Measurements from ENCODE around the gene RING1. TPM values are rescaled to one million over a fixed set of nuclear protein-coding genes. Genes with fewer than 3 reads are reported as not detected.

The RING1 gene
- total RNA-seq, 6 experiments from 2014 or later: 43.4 to 55.1 (median 52.1) TPM

- no peak for DNase-seq
Measured at GRCh38 chr6:33164176-33164575, 44.1 kb upstream of the RING1 start.

GRCh38 chr6:33164665-33165373 lies 43.5 kb upstream of the RING1 start:
- no peak for DNase-seq
- H3K27me3 Mint-ChIP-seq (ENCODE audit: insufficient read depth): peaks cover 33% of the 10 kb centered on the region
- no peaks in the 10 kb centered on the region for H3K9me3 Mint-ChIP-seq
- peaks cover 21% of the 10 kb centered on the region for H3K4me1 Mint-ChIP-seq (ENCODE audit: low read depth)
- no peak overlapping the region for H3K4me3 Mint-ChIP-seq
- no peaks in the 10 kb centered on the region for H3K36me3 Mint-ChIP-seq (ENCODE audit: low read depth)
- TF ChIP-seq CTCF (IDR thresholded peaks at IDR 0.05): no peak
- no peak overlapping the region for H3K27ac Mint-ChIP-seq

More at GRCh38 chr6:33164176-33164575, 44.1 kb upstream of the RING1 start:
- Mint-ChIP-seq H3K36me3 (ENCODE audit: low read depth) (no peaks in the 10 kb centered on the region), H3K4me3 (no peak overlapping the region), H3K27me3 (ENCODE audit: insufficient read depth) (peaks cover 30% of the 10 kb centered on the region), H3K27ac (no peak overlapping the region), H3K4me1 (ENCODE audit: low read depth) (peaks cover 21% of the 10 kb centered on the region), H3K9me3 (no peaks in the 10 kb centered on the region)
- no peak for TF ChIP-seq CTCF (IDR thresholded peaks at IDR 0.05)

- Mint-ChIP-seq H3K27me3 (ENCODE audit: insufficient read depth) (peaks cover 30% of the 10 kb centered on the region), H3K27ac (no peak overlapping the region), H3K4me3 (no peak overlapping the region), H3K36me3 (ENCODE audit: low read depth) (no peaks in the 10 kb centered on the region), H3K4me1 (ENCODE audit: low read depth) (peaks cover 16% of the 10 kb centered on the region), H3K9me3 (no peaks in the 10 kb centered on the region)
- DNase-seq: no peak
- no peak for TF ChIP-seq CTCF (IDR thresholded peaks at IDR 0.05)
Measured at GRCh38 chr6:33165581-33166258, 42.6 kb upstream of the RING1 start.

GRCh38 chr6:33166363-33166762 lies 41.9 kb upstream of the RING1 start:
- Mint-ChIP-seq H3K27ac (no peak overlapping the region), H3K4me3 (no peak overlapping the region), H3K4me1 (ENCODE audit: low read depth) (peaks cover 9% of the 10 kb centered on the region), H3K36me3 (ENCODE audit: low read depth) (no peaks in the 10 kb centered on the region), H3K9me3 (no peaks in the 10 kb centered on the region), H3K27me3 (ENCODE audit: insufficient read depth) (peaks cover 28% of the 10 kb centered on the region)
- DNase-seq: no peak
- no peak for TF ChIP-seq CTCF (IDR thresholded peaks at IDR 0.05)

- H3K4me1 Mint-ChIP-seq (ENCODE audit: low read depth): peaks cover 5% of the 10 kb centered on the region
Measured at GRCh38 chr6:33166811-33167210, 41.5 kb upstream of the RING1 start.

More at GRCh38 chr6:33166811-33167210, 41.5 kb upstream of the RING1 start:
- H3K9me3 Mint-ChIP-seq: no peaks in the 10 kb centered on the region
- no peak for TF ChIP-seq CTCF (IDR thresholded peaks at IDR 0.05)
- H3K27me3 Mint-ChIP-seq (ENCODE audit: insufficient read depth): peaks cover 28% of the 10 kb centered on the region
- no peak overlapping the region for H3K4me3 Mint-ChIP-seq
- H3K27ac Mint-ChIP-seq: no peak overlapping the region
- no peaks in the 10 kb centered on the region for H3K36me3 Mint-ChIP-seq (ENCODE audit: low read depth)
- DNase-seq: no peak
